Loucy (cell line): ENCODE measurements around the gene SPDYC.

Experiments used
- H2AFZ ChIP-seq: fragments of 200-600 bp; sonication (generic); 2 replicates; pipeline ENCODE4 v1.6.0; 2016; ENCODE audit warnings: antibody characterized with exemption, mild to moderate bottlenecking, low read length, moderate library complexity
- H3F3A ChIP-seq: fragments of 200-600 bp; 2 replicates; pipeline ENCODE4 v1.6.0; 2016; ENCODE audit warnings: antibody characterized with exemption, low read depth, mild to moderate bottlenecking
- H3K27me3 ChIP-seq: fragments of 200-600 bp; sonication (generic); 2 replicates; pipeline ENCODE4 v1.6.1; 2014; ENCODE audit warnings: low read length, mild to moderate bottlenecking; ENCODE audit not compliant: insufficient read depth, poor library complexity, severe bottlenecking
- H3K36me3 ChIP-seq: fragments of 200-600 bp; sonication (generic); 2 replicates; pipeline ENCODE4 v1.6.1; 2016; ENCODE audit warnings: low read length; ENCODE audit not compliant: insufficient read depth
- H3K4me1 ChIP-seq: fragments of 200-600 bp; sonication (generic); 2 replicates; pipeline ENCODE4 v1.5.1; 2014; ENCODE audit warnings: low read length, mild to moderate bottlenecking; ENCODE audit not compliant: insufficient read depth, poor library complexity, severe bottlenecking
- H3K4me2 ChIP-seq: fragments of 200-600 bp; sonication (generic); 2 replicates; pipeline ENCODE4 v1.6.0; 2014; ENCODE audit warnings: antibody characterized with exemption, low read length, low read depth, mild to moderate bottlenecking; ENCODE audit not compliant: poor library complexity, severe bottlenecking
- H3K4me3 ChIP-seq: fragments of 200-600 bp; sonication (generic); 2 replicates; pipeline ENCODE4 v1.5.1; 2014; ENCODE audit warnings: low read length, mild to moderate bottlenecking, mixed read lengths; ENCODE audit not compliant: poor library complexity, severe bottlenecking
- H3K79me2 ChIP-seq: fragments of 200-600 bp; sonication (generic); 2 replicates; pipeline ENCODE4 v1.6.1; 2014; ENCODE audit warnings: low read length; ENCODE audit not compliant: insufficient read depth
- H3K9ac ChIP-seq: fragments of 200-600 bp; sonication (generic); 2 replicates; pipeline ENCODE4 v1.6.0; 2014; ENCODE audit warnings: mild to moderate bottlenecking, low read depth, low read length, moderate library complexity; ENCODE audit not compliant: poor library complexity, severe bottlenecking
- H3K9me2 ChIP-seq: fragments of 200-600 bp; sonication (generic); replicated peaks from 2 replicates; pipeline ENCODE4 v1.6.1; 2016; ENCODE audit warnings: low read depth, low read length, mixed read lengths
- H3K9me3 ChIP-seq: fragments of 200-600 bp; sonication (generic); 2 replicates; pipeline ENCODE4 v1.6.1; 2014; ENCODE audit warnings: mild to moderate bottlenecking, antibody characterized with exemption, low read length, low read depth; ENCODE audit not compliant: insufficient read depth
- H4K20me1 ChIP-seq: fragments of 200-600 bp; sonication (generic); 2 replicates; pipeline ENCODE4 v1.6.0; 2014; ENCODE audit warnings: antibody characterized with exemption, low read length, mild to moderate bottlenecking; ENCODE audit not compliant: insufficient read depth, poor library complexity, severe bottlenecking
- EZH2phosphoT487 ChIP-seq: fragments of 200-600 bp; IDR thresholded peaks from 2 replicates; pipeline ENCODE4 v1.6.1; 2018; ENCODE audit warnings: antibody characterized with exemption, mild to moderate bottlenecking, moderate library complexity, borderline replicate concordance
- TF ChIP-seq, protein P1 (sequence below): fragments of 200-600 bp; sonication (generic); conservative IDR thresholded peaks from 2 replicates; pipeline ENCODE4 v1.5.1; 2014; ENCODE audit warnings: mild to moderate bottlenecking, antibody characterized with exemption, low read length

SPDYC gene

DNA sequence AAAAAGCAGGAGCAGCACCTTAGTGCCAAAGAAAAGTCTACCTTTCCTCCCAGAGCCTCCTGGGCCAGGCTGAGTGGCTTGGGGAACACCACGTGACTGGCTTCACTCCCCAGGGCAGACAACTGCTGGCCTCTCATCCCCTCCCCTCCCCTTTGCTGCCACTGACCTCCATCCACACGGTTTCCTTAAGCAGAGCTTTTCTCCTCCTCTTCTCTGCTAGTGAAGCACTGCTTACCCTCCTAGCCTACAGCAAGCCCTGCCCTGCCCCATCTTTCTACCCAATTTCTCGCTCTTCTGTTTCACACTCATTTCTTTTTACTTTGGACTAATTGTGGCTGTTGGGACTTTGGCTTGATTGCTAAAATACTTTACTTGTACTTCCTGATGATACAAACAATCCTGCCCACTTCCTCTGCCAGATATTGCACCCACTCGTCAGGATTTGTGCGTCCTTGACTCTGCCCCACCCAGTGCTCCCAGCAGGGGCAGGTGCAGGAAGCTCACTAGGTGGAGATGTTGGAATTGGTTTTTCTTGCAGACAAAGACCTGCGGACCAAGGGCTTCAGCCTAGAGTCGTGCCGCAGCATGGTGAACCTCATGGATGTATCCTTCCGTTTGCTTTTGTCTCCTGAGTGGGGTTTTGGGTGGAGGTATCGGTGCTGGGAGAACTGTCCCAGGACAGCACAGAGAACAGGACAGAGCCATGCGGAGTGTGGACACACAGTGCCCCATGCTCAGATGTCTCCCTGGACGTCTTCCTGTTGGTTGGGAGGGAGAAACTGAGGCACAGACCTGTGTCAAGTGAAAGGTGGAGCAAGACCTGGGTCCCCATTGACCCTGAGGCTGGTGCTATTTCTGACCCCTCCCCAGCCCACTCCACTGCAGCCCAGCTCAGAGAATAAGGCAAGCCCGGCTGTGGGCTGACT is 39.0 kb downstream of the SPDYC start:
- no peak for TF ChIP-seq EZH2phosphoT487
- TF ChIP-seq, protein P1, sequence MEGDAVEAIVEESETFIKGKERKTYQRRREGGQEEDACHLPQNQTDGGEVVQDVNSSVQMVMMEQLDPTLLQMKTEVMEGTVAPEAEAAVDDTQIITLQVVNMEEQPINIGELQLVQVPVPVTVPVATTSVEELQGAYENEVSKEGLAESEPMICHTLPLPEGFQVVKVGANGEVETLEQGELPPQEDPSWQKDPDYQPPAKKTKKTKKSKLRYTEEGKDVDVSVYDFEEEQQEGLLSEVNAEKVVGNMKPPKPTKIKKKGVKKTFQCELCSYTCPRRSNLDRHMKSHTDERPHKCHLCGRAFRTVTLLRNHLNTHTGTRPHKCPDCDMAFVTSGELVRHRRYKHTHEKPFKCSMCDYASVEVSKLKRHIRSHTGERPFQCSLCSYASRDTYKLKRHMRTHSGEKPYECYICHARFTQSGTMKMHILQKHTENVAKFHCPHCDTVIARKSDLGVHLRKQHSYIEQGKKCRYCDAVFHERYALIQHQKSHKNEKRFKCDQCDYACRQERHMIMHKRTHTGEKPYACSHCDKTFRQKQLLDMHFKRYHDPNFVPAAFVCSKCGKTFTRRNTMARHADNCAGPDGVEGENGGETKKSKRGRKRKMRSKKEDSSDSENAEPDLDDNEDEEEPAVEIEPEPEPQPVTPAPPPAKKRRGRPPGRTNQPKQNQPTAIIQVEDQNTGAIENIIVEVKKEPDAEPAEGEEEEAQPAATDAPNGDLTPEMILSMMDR: no peak
- peaks cover 42% of the 10 kb centered on the region for H3K4me1 ChIP-seq
- no peaks in the 10 kb centered on the region for H3K9me3 ChIP-seq
- H2AFZ ChIP-seq: no peak overlapping the region
- H4K20me1 ChIP-seq: no peaks in the 10 kb centered on the region
- H3K4me3 ChIP-seq: no peak overlapping the region
- H3K27me3 ChIP-seq: no peaks in the 10 kb centered on the region
- peaks cover under 1% of the 10 kb centered on the region; the same call in 1 of the 2 replicates for H3K79me2 ChIP-seq
- H3K9ac ChIP-seq: peak overlapping the region; percentile 2
- H3K9me2 ChIP-seq: no peaks in the 10 kb centered on the region
- H3K36me3 ChIP-seq: peaks cover 35% of the 10 kb centered on the region; the same call in 1 of the 2 replicates
- peak overlapping the region; percentile 11 for H3K4me2 ChIP-seq
- H3F3A ChIP-seq: peaks cover 1% of the 10 kb centered on the region; the same call in 1 of the 2 replicates

DNA sequence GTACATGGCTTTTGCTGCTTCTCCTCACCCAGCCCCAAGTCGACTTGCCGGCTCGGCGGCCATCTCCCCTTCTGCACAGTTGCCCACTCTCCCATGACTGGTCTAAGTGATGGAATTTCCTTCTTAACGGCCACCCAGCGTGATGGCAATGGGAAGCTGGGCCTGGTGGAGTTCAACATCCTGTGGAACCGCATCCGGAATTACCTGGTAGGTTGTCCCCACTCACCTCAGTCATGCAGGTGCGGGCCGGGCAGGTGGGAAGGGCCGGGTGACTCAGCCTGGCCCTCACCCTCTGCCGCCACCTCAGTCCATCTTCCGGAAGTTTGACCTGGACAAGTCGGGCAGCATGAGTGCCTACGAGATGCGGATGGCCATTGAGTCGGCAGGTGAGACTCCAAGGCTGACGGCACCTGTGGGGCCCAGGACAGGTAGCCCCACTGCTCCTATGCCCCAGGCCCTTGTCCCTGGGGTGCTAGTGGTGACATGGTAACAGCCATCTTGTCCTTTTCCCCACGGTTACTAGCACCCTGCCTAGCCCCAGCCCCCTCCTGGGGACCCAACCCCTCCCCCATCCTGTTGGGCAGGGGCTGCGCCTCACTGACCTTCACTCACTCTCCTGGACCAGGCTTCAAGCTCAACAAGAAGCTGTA is 39.8 kb downstream of the SPDYC start:
- Histone ChIP-seq H3K79me2 (peaks cover 8% of the 10 kb centered on the region), H3K4me1 (peaks cover 47% of the 10 kb centered on the region), H4K20me1 (no peaks in the 10 kb centered on the region), H3K9me2 (no peaks in the 10 kb centered on the region), H3K36me3 (peaks cover 35% of the 10 kb centered on the region; the same call in 1 of the 2 replicates), H3K9me3 (no peaks in the 10 kb centered on the region), H2AFZ (no peak overlapping the region), H3F3A (peaks cover 5% of the 10 kb centered on the region; the same call in 1 of the 2 replicates), H3K27me3 (no peaks in the 10 kb centered on the region), H3K4me2 (no peak overlapping the region), H3K9ac (peak overlapping the region; percentile 2), H3K4me3 (no peak overlapping the region)
- TF ChIP-seq, protein P1: no peak
- no peak for TF ChIP-seq EZH2phosphoT487

DNA sequence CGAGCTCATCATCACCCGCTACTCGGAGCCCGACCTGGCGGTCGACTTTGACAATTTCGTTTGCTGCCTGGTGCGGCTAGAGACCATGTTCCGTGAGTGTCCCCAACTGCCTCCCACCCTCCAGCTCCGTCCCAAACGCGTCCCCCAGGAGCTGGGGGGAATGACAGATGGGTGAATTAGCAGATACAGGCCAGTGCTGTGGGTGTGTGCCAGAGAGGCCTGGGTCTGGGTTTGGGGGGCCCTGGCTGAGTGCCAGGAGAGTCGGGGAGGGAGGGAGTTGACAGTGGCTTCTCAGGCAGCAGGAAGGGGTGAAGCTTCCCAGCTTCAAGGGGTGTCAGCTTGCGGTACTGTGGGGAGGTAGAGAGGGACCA is 40.3 kb downstream of the SPDYC start:
- no peaks in the 10 kb centered on the region for H4K20me1 ChIP-seq
- H3K4me3 ChIP-seq: no peak overlapping the region
- no peak overlapping the region for H2AFZ ChIP-seq
- no peaks in the 10 kb centered on the region for H3K9me3 ChIP-seq
- peaks cover 5% of the 10 kb centered on the region; the same call in 1 of the 2 replicates for H3F3A ChIP-seq
- H3K4me2 ChIP-seq: no peak overlapping the region
- TF ChIP-seq EZH2phosphoT487: no peak
- TF ChIP-seq, protein P1: no peak
- no peaks in the 10 kb centered on the region for H3K27me3 ChIP-seq
- H3K36me3 ChIP-seq: peaks cover 35% of the 10 kb centered on the region; the same call in 1 of the 2 replicates
- no peak overlapping the region for H3K9ac ChIP-seq
- H3K9me2 ChIP-seq: no peaks in the 10 kb centered on the region
- H3K79me2 ChIP-seq: peaks cover 13% of the 10 kb centered on the region
- peaks cover 47% of the 10 kb centered on the region for H3K4me1 ChIP-seq
